ENCODE data around the gene XRCC4. TPM values are rescaled to one million over a fixed set of nuclear protein-coding genes. Genes with fewer than 3 reads are reported as not detected.

Gene XRCC4
- total RNA-seq, 1 donor from 2014 or later, result 45.6 TPM

DNA sequence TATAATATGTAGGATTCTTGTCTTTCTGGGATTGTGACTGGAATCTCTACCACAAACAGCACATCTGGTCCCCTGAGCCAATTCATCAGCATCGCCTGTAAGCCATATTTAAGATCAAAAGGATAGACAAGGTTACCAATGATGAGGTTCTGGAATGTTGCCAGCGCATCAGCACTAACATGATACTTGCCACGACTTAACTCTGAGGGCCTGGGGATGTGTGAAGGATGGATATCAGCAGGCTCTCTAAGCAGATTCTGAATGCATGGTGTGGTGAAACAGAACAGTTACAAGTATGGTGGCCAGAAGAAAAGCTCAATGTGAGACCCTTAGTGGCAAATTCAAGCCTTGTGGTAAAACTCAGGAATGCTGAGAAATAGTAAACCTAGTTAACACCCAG is 143.0 kb downstream of the XRCC4 start:
- no peaks in the 10 kb centered on the region for H3K36me3 Mint-ChIP-seq
- Histone ChIP-seq H3F3A (ENCODE audit: low read depth) (no peaks in the 10 kb centered on the region), H4K20me1 (ENCODE audit: low read depth) (no peaks in the 10 kb centered on the region), H2AFZ (replicated peaks) (no peak overlapping the region), H3K36me3 (no peaks in the 10 kb centered on the region), H3K9ac (no peak overlapping the region), H3K4me1 (no peaks in the 10 kb centered on the region), H3K27me3 (no peaks in the 10 kb centered on the region), H3K4me3 (no peak overlapping the region), H3K79me2 (ENCODE audit: low read depth) (no peaks in the 10 kb centered on the region), H3K4me2 (no peak overlapping the region), H3K9me3 (ENCODE audit: low read depth) (no peaks in the 10 kb centered on the region), H3K27ac (no peak overlapping the region)
- TF ChIP-seq EZH2phosphoT487 (IDR thresholded peaks at IDR 0.05) (no peak), EZH2 (IDR thresholded peaks at IDR 0.05) (no peak)
- TF ChIP-seq, protein P1, sequence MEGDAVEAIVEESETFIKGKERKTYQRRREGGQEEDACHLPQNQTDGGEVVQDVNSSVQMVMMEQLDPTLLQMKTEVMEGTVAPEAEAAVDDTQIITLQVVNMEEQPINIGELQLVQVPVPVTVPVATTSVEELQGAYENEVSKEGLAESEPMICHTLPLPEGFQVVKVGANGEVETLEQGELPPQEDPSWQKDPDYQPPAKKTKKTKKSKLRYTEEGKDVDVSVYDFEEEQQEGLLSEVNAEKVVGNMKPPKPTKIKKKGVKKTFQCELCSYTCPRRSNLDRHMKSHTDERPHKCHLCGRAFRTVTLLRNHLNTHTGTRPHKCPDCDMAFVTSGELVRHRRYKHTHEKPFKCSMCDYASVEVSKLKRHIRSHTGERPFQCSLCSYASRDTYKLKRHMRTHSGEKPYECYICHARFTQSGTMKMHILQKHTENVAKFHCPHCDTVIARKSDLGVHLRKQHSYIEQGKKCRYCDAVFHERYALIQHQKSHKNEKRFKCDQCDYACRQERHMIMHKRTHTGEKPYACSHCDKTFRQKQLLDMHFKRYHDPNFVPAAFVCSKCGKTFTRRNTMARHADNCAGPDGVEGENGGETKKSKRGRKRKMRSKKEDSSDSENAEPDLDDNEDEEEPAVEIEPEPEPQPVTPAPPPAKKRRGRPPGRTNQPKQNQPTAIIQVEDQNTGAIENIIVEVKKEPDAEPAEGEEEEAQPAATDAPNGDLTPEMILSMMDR (IDR thresholded peaks at IDR 0.05), result no peak
- H3K27ac Mint-ChIP-seq, result no peak overlapping the region
- no peak overlapping the region for H3K4me3 Mint-ChIP-seq
- DNase-seq (ENCODE audit: low spot score), result peak; percentile 3
- H3K4me1 Mint-ChIP-seq, result peaks cover 4% of the 10 kb centered on the region
- no peaks in the 10 kb centered on the region for H3K27me3 Mint-ChIP-seq (ENCODE audit: insufficient read depth, low read depth)
- H3K9me3 Mint-ChIP-seq, result no peaks in the 10 kb centered on the region

DNA sequence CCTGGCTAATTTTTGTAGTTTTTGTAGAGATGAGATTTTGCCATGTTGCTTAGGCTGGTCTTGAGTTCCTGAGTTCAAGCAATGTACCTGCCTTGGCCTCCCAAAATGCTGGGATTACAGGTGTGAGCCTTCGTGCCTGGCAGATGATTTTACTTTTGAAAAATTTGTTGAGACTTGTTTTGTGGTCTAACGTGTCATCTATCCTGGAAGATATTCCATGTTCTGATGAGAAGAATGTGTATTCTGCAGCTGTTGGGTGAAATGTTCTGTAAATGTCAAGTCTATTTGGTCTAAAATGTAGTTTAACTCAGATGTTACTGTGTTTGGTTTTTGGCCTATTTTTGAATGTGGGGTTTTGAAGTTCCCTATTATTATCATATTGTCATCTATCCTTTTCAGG is 145.6 kb downstream of the XRCC4 start:
- Mint-ChIP-seq H3K27ac (no peak overlapping the region), H3K27me3 (ENCODE audit: insufficient read depth, low read depth) (peaks cover 4% of the 10 kb centered on the region), H3K4me3 (no peak overlapping the region), H3K36me3 (no peaks in the 10 kb centered on the region), H3K9me3 (no peaks in the 10 kb centered on the region), H3K4me1 (peaks cover 12% of the 10 kb centered on the region)
- Histone ChIP-seq H3F3A (ENCODE audit: low read depth) (no peaks in the 10 kb centered on the region), H3K27ac (no peak overlapping the region), H3K4me3 (no peak overlapping the region), H2AFZ (replicated peaks) (no peak overlapping the region), H3K9ac (no peak overlapping the region), H4K20me1 (ENCODE audit: low read depth) (no peaks in the 10 kb centered on the region), H3K4me1 (peaks cover 6% of the 10 kb centered on the region), H3K36me3 (no peaks in the 10 kb centered on the region), H3K4me2 (no peak overlapping the region), H3K79me2 (ENCODE audit: low read depth) (no peaks in the 10 kb centered on the region), H3K9me3 (ENCODE audit: low read depth) (no peaks in the 10 kb centered on the region), H3K27me3 (no peaks in the 10 kb centered on the region)
- no peak for DNase-seq (ENCODE audit: low spot score)
- TF ChIP-seq, protein P1 (IDR thresholded peaks at IDR 0.05), result no peak
- no peak for TF ChIP-seq EZH2phosphoT487 (IDR thresholded peaks at IDR 0.05)
- TF ChIP-seq EZH2 (IDR thresholded peaks at IDR 0.05), result no peak

DNA sequence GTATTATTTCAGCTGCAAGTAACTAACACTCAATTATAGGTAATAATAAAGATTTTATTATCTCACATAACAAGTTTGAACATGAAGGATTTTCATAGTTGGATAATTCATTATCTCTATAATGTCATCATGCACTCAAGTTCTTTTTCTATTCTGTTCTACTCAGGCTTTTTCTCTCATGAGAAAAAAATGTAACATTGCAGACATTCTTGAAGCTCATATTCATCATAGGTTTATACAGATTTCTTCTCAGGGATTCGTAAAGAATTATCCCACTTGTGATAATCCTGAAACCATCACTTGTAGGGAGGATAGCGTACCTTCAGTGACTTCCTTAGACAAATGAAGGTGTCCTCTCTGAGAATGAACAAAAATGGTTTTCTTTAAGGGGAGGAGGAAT is 150.3 kb downstream of the XRCC4 start:
- Histone ChIP-seq H4K20me1 (ENCODE audit: low read depth) (no peaks in the 10 kb centered on the region), H3F3A (ENCODE audit: low read depth) (no peaks in the 10 kb centered on the region), H3K36me3 (no peaks in the 10 kb centered on the region), H3K4me3 (no peak overlapping the region), H3K27me3 (no peaks in the 10 kb centered on the region), H3K4me2 (no peak overlapping the region), H3K9ac (no peak overlapping the region), H3K4me1 (peaks cover 6% of the 10 kb centered on the region), H3K9me3 (ENCODE audit: low read depth) (no peaks in the 10 kb centered on the region), H3K27ac (no peak overlapping the region), H3K79me2 (ENCODE audit: low read depth) (no peaks in the 10 kb centered on the region), H2AFZ (replicated peaks) (no peak overlapping the region)
- no peak for TF ChIP-seq EZH2 (IDR thresholded peaks at IDR 0.05)
- TF ChIP-seq, protein P1 (IDR thresholded peaks at IDR 0.05), result no peak
- TF ChIP-seq EZH2phosphoT487 (IDR thresholded peaks at IDR 0.05), result no peak
- H3K4me3 Mint-ChIP-seq, result no peak overlapping the region
- H3K36me3 Mint-ChIP-seq, result no peaks in the 10 kb centered on the region
- no peak for DNase-seq (ENCODE audit: low spot score)
- H3K4me1 Mint-ChIP-seq, result peaks cover 8% of the 10 kb centered on the region
- no peak overlapping the region for H3K27ac Mint-ChIP-seq
- H3K27me3 Mint-ChIP-seq (ENCODE audit: insufficient read depth, low read depth), result peaks cover 4% of the 10 kb centered on the region
- H3K9me3 Mint-ChIP-seq, result no peaks in the 10 kb centered on the region

Measured in neural progenitor cell (in vitro differentiated cells).